Measurements from ENCODE around the gene TINAG. TPM values are rescaled to one million over a fixed set of nuclear protein-coding genes. Genes with fewer than 3 reads are reported as not detected.

TINAG gene
- total RNA-seq, 1 donor from 2014 or later: not detected

- Histone ChIP-seq H3K9me3 (ENCODE audit: low read depth) (no peaks in the 10 kb centered on the region), H3K27ac (no peak overlapping the region), H3K9ac (no peak overlapping the region), H2AFZ (replicated peaks) (peak overlapping the region; percentile 34), H4K20me1 (ENCODE audit: low read depth) (no peaks in the 10 kb centered on the region), H3K4me2 (no peak overlapping the region), H3K4me3 (no peak overlapping the region), H3K36me3 (no peaks in the 10 kb centered on the region), H3K79me2 (ENCODE audit: low read depth) (no peaks in the 10 kb centered on the region), H3F3A (ENCODE audit: low read depth) (no peaks in the 10 kb centered on the region), H3K4me1 (no peaks in the 10 kb centered on the region), H3K27me3 (no peaks in the 10 kb centered on the region)
- Mint-ChIP-seq H3K4me1 (no peaks in the 10 kb centered on the region), H3K9me3 (no peaks in the 10 kb centered on the region), H3K27ac (no peak overlapping the region), H3K4me3 (no peak overlapping the region), H3K36me3 (no peaks in the 10 kb centered on the region), H3K27me3 (ENCODE audit: insufficient read depth, low read depth) (no peaks in the 10 kb centered on the region)
- DNase-seq (ENCODE audit: low spot score): no peak
- TF ChIP-seq EZH2 (IDR thresholded peaks at IDR 0.05) (no peak), EZH2phosphoT487 (IDR thresholded peaks at IDR 0.05) (no peak)
- TF ChIP-seq, protein P1, sequence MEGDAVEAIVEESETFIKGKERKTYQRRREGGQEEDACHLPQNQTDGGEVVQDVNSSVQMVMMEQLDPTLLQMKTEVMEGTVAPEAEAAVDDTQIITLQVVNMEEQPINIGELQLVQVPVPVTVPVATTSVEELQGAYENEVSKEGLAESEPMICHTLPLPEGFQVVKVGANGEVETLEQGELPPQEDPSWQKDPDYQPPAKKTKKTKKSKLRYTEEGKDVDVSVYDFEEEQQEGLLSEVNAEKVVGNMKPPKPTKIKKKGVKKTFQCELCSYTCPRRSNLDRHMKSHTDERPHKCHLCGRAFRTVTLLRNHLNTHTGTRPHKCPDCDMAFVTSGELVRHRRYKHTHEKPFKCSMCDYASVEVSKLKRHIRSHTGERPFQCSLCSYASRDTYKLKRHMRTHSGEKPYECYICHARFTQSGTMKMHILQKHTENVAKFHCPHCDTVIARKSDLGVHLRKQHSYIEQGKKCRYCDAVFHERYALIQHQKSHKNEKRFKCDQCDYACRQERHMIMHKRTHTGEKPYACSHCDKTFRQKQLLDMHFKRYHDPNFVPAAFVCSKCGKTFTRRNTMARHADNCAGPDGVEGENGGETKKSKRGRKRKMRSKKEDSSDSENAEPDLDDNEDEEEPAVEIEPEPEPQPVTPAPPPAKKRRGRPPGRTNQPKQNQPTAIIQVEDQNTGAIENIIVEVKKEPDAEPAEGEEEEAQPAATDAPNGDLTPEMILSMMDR (IDR thresholded peaks at IDR 0.05): no peak
Observed at GRCh38 chr6:54391577-54391976, 83.3 kb downstream of the TINAG start.

DNA sequence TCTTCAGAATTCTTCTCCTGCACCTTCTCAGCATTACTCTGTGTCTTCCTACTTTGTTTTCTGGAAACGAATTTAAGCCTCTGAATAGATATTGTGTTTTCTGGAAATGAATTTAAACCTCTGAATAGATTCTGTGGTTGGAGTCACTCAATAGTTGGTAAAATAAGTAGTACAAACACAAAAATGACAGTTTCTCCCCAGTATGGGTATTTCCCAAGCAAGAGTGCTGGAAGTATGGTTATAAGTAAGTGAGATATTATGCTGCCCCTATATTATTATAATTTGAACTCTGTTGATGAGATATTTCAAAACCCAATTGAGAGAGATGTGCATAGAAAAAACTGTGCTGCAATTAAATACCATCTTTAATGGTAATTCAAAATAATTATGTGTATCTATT, 94.9 kb downstream of the TINAG start:
- Mint-ChIP-seq H3K36me3 (no peaks in the 10 kb centered on the region), H3K9me3 (peaks cover 4% of the 10 kb centered on the region), H3K27me3 (ENCODE audit: insufficient read depth, low read depth) (peaks cover 2% of the 10 kb centered on the region), H3K4me1 (peaks cover 7% of the 10 kb centered on the region), H3K4me3 (no peak overlapping the region), H3K27ac (no peak overlapping the region)
- no peak overlapping the region for H3K4me2 ChIP-seq
- H3K27me3 ChIP-seq: no peaks in the 10 kb centered on the region
- TF ChIP-seq EZH2phosphoT487 (IDR thresholded peaks at IDR 0.05) (no peak), EZH2 (IDR thresholded peaks at IDR 0.05) (no peak)
- TF ChIP-seq, protein P1 (IDR thresholded peaks at IDR 0.05): no peak
- no peak overlapping the region for H2AFZ ChIP-seq (replicated peaks)
- H3K36me3 ChIP-seq: no peaks in the 10 kb centered on the region
- no peaks in the 10 kb centered on the region for H3K9me3 ChIP-seq (ENCODE audit: low read depth)
- no peak for DNase-seq (ENCODE audit: low spot score)
- no peak overlapping the region for H3K4me3 ChIP-seq
- H3K9ac ChIP-seq: no peak overlapping the region
- H3F3A ChIP-seq (ENCODE audit: low read depth): no peaks in the 10 kb centered on the region
- H3K79me2 ChIP-seq (ENCODE audit: low read depth): no peaks in the 10 kb centered on the region
- no peak overlapping the region for H3K27ac ChIP-seq
- peaks cover 7% of the 10 kb centered on the region for H3K4me1 ChIP-seq
- H4K20me1 ChIP-seq (ENCODE audit: low read depth): no peaks in the 10 kb centered on the region

DNA sequence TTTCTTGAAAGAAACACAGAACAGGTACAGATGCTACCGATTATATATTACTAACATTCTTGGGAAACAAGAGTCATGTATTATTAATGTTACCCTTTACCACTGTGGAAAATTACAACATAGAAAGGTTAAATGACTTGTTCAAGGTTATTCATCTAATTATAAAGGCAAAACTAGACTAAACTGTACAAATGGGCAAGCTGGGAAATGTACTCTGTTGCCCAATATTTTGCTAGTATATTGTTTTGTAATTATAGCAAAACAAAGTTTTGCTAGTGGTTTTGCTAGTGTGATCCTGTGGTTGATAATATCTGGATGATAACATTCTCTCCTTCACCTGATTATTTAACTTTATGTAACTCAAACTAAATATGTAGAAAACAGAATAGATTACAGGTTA, 96.5 kb downstream of the TINAG start:
- H3K4me3 ChIP-seq: no peak overlapping the region
- H3K4me2 ChIP-seq: no peak overlapping the region
- Mint-ChIP-seq H3K27ac (no peak overlapping the region), H3K4me3 (no peak overlapping the region), H3K9me3 (peaks cover 6% of the 10 kb centered on the region), H3K36me3 (no peaks in the 10 kb centered on the region), H3K27me3 (ENCODE audit: insufficient read depth, low read depth) (peaks cover 2% of the 10 kb centered on the region), H3K4me1 (peaks cover 7% of the 10 kb centered on the region)
- H2AFZ ChIP-seq (replicated peaks): no peak overlapping the region
- H3K27ac ChIP-seq: no peak overlapping the region
- H4K20me1 ChIP-seq (ENCODE audit: low read depth): no peaks in the 10 kb centered on the region
- H3K36me3 ChIP-seq: no peaks in the 10 kb centered on the region
- peaks cover 7% of the 10 kb centered on the region for H3K4me1 ChIP-seq
- DNase-seq (ENCODE audit: low spot score): no peak
- H3K9me3 ChIP-seq (ENCODE audit: low read depth): no peaks in the 10 kb centered on the region
- no peak overlapping the region for H3K9ac ChIP-seq
- no peaks in the 10 kb centered on the region for H3F3A ChIP-seq (ENCODE audit: low read depth)
- TF ChIP-seq EZH2phosphoT487 (IDR thresholded peaks at IDR 0.05): no peak
- H3K27me3 ChIP-seq: no peaks in the 10 kb centered on the region
- H3K79me2 ChIP-seq (ENCODE audit: low read depth): no peaks in the 10 kb centered on the region

DNA sequence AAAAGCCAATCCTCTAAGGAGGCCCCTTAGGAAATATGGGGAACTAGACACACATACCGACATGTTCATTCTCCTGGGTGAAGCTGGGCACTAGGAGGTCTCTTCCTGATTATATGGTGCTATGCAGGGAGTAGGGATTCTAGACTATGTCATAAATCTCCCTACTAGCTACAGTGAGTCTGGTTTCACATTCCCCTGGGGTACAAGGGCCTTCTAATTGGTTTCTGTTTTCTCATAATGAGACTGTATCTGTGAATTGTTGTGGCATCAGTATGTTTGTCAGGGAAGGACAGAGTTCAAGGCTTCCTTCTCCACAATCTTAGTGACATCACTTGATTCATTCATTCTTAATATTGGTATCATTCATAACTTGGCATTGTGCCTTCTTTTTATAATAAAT, 103.5 kb downstream of the TINAG start:
- no peaks in the 10 kb centered on the region for H3K27me3 Mint-ChIP-seq (ENCODE audit: insufficient read depth, low read depth)
- no peaks in the 10 kb centered on the region for H4K20me1 ChIP-seq (ENCODE audit: low read depth)
- no peaks in the 10 kb centered on the region for H3K4me1 Mint-ChIP-seq
- H3K4me1 ChIP-seq: no peaks in the 10 kb centered on the region
- H3K4me2 ChIP-seq: no peak overlapping the region
- H3K27me3 ChIP-seq: no peaks in the 10 kb centered on the region
- H3K27ac ChIP-seq: no peak overlapping the region
- H3K79me2 ChIP-seq (ENCODE audit: low read depth): no peaks in the 10 kb centered on the region
- H3K9ac ChIP-seq: no peak overlapping the region
- H3K9me3 Mint-ChIP-seq: peaks cover 6% of the 10 kb centered on the region
- no peak for DNase-seq (ENCODE audit: low spot score)
- H2AFZ ChIP-seq (replicated peaks): peak overlapping the region; percentile 24
- H3K4me3 Mint-ChIP-seq: no peak overlapping the region
- peak overlapping the region; percentile 54 for H3K27ac Mint-ChIP-seq
- no peaks in the 10 kb centered on the region for H3K36me3 Mint-ChIP-seq
- H3K36me3 ChIP-seq: no peaks in the 10 kb centered on the region
- H3K4me3 ChIP-seq: no peak overlapping the region
- H3F3A ChIP-seq (ENCODE audit: low read depth): no peaks in the 10 kb centered on the region
- no peaks in the 10 kb centered on the region for H3K9me3 ChIP-seq (ENCODE audit: low read depth)
- TF ChIP-seq, protein P1 (IDR thresholded peaks at IDR 0.05): no peak
- TF ChIP-seq EZH2 (IDR thresholded peaks at IDR 0.05): no peak
- TF ChIP-seq EZH2phosphoT487 (IDR thresholded peaks at IDR 0.05): no peak
